HepG2 (cell line): ENCODE results near the gene UBALD1. TPM values are rescaled to one million over a fixed set of nuclear protein-coding genes. Genes with fewer than 3 reads are reported as not detected.

Experiments
- ARHGAP35 ChIP-seq: sonication (generic); formaldehyde crosslinking; IDR thresholded peaks from 2 replicates; pipeline ENCODE4 v1.9.0; 2022; ENCODE audit warnings: mild to moderate bottlenecking, inconsistent platforms, moderate library complexity, missing genetic modification reagents, borderline replicate concordance
- ATF1 ChIP-seq: IDR thresholded peaks from 2 replicates; pipeline ENCODE4 v1.6.1; 2016; ENCODE audit warnings: mild to moderate bottlenecking, control low read depth
- BCL3 ChIP-seq: sonication (generic); formaldehyde crosslinking; IDR thresholded peaks from 2 replicates; pipeline ENCODE4 v1.5.1; 2020; ENCODE audit warnings: mild to moderate bottlenecking, missing genetic modification reagents, moderate library complexity
- CCAR2 ChIP-seq: fragments of 200-400 bp; formaldehyde crosslinking; optimal IDR thresholded peaks from 2 replicates; pipeline ENCODE3; 2018; ENCODE audit warnings: low read depth, mild to moderate bottlenecking, low read length, moderate library complexity
- EHMT2 ChIP-seq: fragments of 200-600 bp; sonication (generic); IDR thresholded peaks from 2 replicates; pipeline ENCODE4 v1.7.0; 2017; ENCODE audit warnings: antibody characterized with exemption, low read depth, low read length, borderline replicate concordance
- ETS1 ChIP-seq: sonication (generic); formaldehyde crosslinking; IDR thresholded peaks from 2 replicates; pipeline ENCODE4 v1.4.0; 2020; ENCODE audit warnings: missing genetic modification reagents
- GATAD2A ChIP-seq: IDR thresholded peaks from 2 replicates; pipeline ENCODE4 v1.6.1; 2016
- GFI1 ChIP-seq: sonication (generic); formaldehyde crosslinking; IDR thresholded peaks from 2 replicates; pipeline ENCODE4 v1.5.0; 2020; ENCODE audit warnings: missing genetic modification reagents, mild to moderate bottlenecking, borderline replicate concordance
- GPN1 ChIP-seq: sonication (generic); formaldehyde crosslinking; IDR thresholded peaks from 2 replicates; pipeline ENCODE4 v1.5.1; 2020; ENCODE audit warnings: missing genetic modification reagents, borderline replicate concordance
- HNF4G ChIP-seq, 2 experiments: sonication (generic) in 1 of 2; formaldehyde crosslinking in 1 of 2; IDR thresholded peaks; 2 replicates each; pipeline versions ENCODE4 v1.4.0 to v1.6.1; 2011 to 2020; ENCODE audit warnings: borderline replicate concordance in 2 of 2, low read depth in 2 of 2, mild to moderate bottlenecking in 2 of 2, low read length in 1 of 2, missing genetic modification reagents in 1 of 2, moderate library complexity in 1 of 2
- HNRNPH1 ChIP-seq: fragments of 200-400 bp; formaldehyde crosslinking; optimal IDR thresholded peaks from 2 replicates; pipeline ENCODE3; 2017; ENCODE audit warnings: mild to moderate bottlenecking, low read depth, low read length
- KAT7 ChIP-seq: IDR thresholded peaks from 2 replicates; pipeline ENCODE4 v1.6.1; 2018; ENCODE audit warnings: borderline replicate concordance, missing compliant biosample characterization
- MAF1 ChIP-seq: sonication (generic); formaldehyde crosslinking; IDR thresholded peaks from 2 replicates; pipeline ENCODE4 v1.5.0; 2020; ENCODE audit warnings: missing genetic modification reagents, borderline replicate concordance
- MZF1 ChIP-seq: sonication (generic); formaldehyde crosslinking; IDR thresholded peaks from 2 replicates; pipeline ENCODE4 v1.8.1; 2023; ENCODE audit warnings: mild to moderate bottlenecking, missing genetic modification reagents, borderline replicate concordance
- NFIB ChIP-seq: sonication (generic); formaldehyde crosslinking; IDR thresholded peaks from 2 replicates; pipeline ENCODE4 v1.9.0; 2021; ENCODE audit warnings: missing genetic modification reagents, mild to moderate bottlenecking, borderline replicate concordance
- PREB ChIP-seq: sonication (generic); formaldehyde crosslinking; IDR thresholded peaks from 2 replicates; pipeline ENCODE4 v1.4.0; 2020; ENCODE audit warnings: missing genetic modification reagents
- SMAD9 ChIP-seq: sonication (generic); formaldehyde crosslinking; IDR thresholded peaks from 2 replicates; pipeline ENCODE4 v1.5.1; 2020; ENCODE audit warnings: mild to moderate bottlenecking, missing genetic modification reagents
- YEATS4 ChIP-seq: sonication (generic); formaldehyde crosslinking; IDR thresholded peaks from 2 replicates; pipeline ENCODE4 v1.4.0; 2020; ENCODE audit warnings: missing genetic modification reagents, borderline replicate concordance
- ZBTB14 ChIP-seq: sonication (generic); formaldehyde crosslinking; IDR thresholded peaks from 2 replicates; pipeline ENCODE4 v1.4.0; 2020; ENCODE audit warnings: missing genetic modification reagents
- ZKSCAN5 ChIP-seq: sonication (generic); formaldehyde crosslinking; IDR thresholded peaks from 2 replicates; pipeline ENCODE4 v1.5.1; 2020; ENCODE audit warnings: mild to moderate bottlenecking, missing genetic modification reagents
- ZNF263 ChIP-seq: sonication (generic); formaldehyde crosslinking; IDR thresholded peaks from 2 replicates; pipeline ENCODE4 v1.4.0; 2020; ENCODE audit warnings: missing genetic modification reagents
- ZNF614 ChIP-seq: IDR thresholded peaks from 2 replicates; pipeline ENCODE4 v1.6.1; 2018; ENCODE audit warnings: missing biosample characterization, missing genetic modification reagents, inconsistent platforms, borderline replicate concordance
- ZNF660 ChIP-seq: sonication (generic); formaldehyde crosslinking; IDR thresholded peaks from 2 replicates; pipeline ENCODE4 v1.5.1; 2020; ENCODE audit warnings: mild to moderate bottlenecking, low read depth, missing genetic modification reagents, borderline replicate concordance
- ZNF777 ChIP-seq: sonication (generic); formaldehyde crosslinking; IDR thresholded peaks from 2 replicates; pipeline ENCODE4 v1.4.0; 2020; ENCODE audit warnings: missing genetic modification reagents
- ZNF891 ChIP-seq: sonication (generic); formaldehyde crosslinking; IDR thresholded peaks from 2 replicates; pipeline ENCODE4 v1.5.0; 2020; ENCODE audit warnings: mild to moderate bottlenecking, missing genetic modification reagents
- ZSCAN12 ChIP-seq: sonication (generic); formaldehyde crosslinking; IDR thresholded peaks from 2 replicates; pipeline ENCODE4 v1.9.0; 2021; ENCODE audit warnings: mild to moderate bottlenecking, missing genetic modification reagents
- polyA plus RNA-seq, 8 experiments: library from polyadenylated mRNA; depleted of rRNA in 3 of 8; stranded (reverse) in 7 of 8; unstranded in 1 of 8; fragments of >200 nt; fragmentation: Illumina TruSeq in 4 of 8; extraction: Trizol in 4 of 8; gene quantifications; 2 replicates each; pipeline versions ENCODE4 v1.2.1 to v1.2.3, GENCODE V29; 2011 to 2016; ENCODE audit warnings: low read depth in 4 of 8, missing spikeins in 1 of 8, mixed read lengths in 1 of 8; ENCODE audit not compliant: insufficient read depth in 1 of 8
- total RNA-seq, 5 experiments: library from RNA; depleted of rRNA; stranded (reverse); fragments of >200 nt; fragmentation: Illumina TruSeq; extraction: Trizol; gene quantifications; 2 replicates each; pipeline ENCODE4 v1.2.3, GENCODE V29; 2016; ENCODE audit warnings: low read depth in 1 of 5

Gene UBALD1
- total and polyA plus RNA-seq, 2 of the 13 experiments (the other 11 are each of a cell fraction or from before 2014, with no cell fraction given) = 6.8 to 12.3 TPM

- TF ChIP-seq BCL3 (CRISPR knock-in tag) (no peak), ZNF263 (CRISPR knock-in tag) (no peak), ZNF777 (no peak), GPN1 (CRISPR knock-in tag) (no peak), EHMT2 (no peak), GFI1 (CRISPR knock-in tag) (peak; percentile 9; the same call in 1 of the 2 replicates), HNF4G (IDR thresholded peaks at IDR 0.05; ENCODE audit: borderline replicate concordance, low read depth, low read length) (no peak), HNF4G (CRISPR knock-in tag; IDR thresholded peaks at IDR 0.05; ENCODE audit: borderline replicate concordance, low read depth) (peak; percentile 56; the same call in 1 of the 2 replicates), GATAD2A (CRISPR knock-in tag) (peak; percentile 58; the same call in 1 of the 2 replicates), YEATS4 (no peak), MAF1 (CRISPR knock-in tag) (no peak), ZBTB14 (CRISPR knock-in tag) (no peak), PREB (CRISPR knock-in tag) (no peak), ZKSCAN5 (CRISPR knock-in tag) (no peak), ATF1 (CRISPR knock-in tag) (peak; percentile 73), NFIB (CRISPR knock-in tag) (no peak), ZSCAN12 (CRISPR knock-in tag) (0 out of 2 replicates have a peak, but pooled peaks have one; percentile 41), HNRNPH1 (no peak), ZNF660 (CRISPR knock-in tag) (no peak), ARHGAP35 (CRISPR knock-in tag) (0 out of 2 replicates have a peak, but pooled peaks have one; percentile 1), ETS1 (CRISPR knock-in tag) (no peak), MZF1 (CRISPR knock-in tag) (no peak), ZNF891 (peak; percentile 33; the same call in 1 of the 2 replicates), CCAR2 (no peak), ZNF614 (CRISPR knock-in tag) (no peak), KAT7 (CRISPR knock-in tag) (no peak), SMAD9 (CRISPR knock-in tag) (no peak)
Measured at GRCh38 chr16:4624015-4624826, 9.5 kb upstream of the UBALD1 start, which contains the start of gene MGRN1 (continued).
